GM19025 (cell line): ENCODE data around the gene RHOF.
"Not testable (repeated sequence)": the region's sequence is repeated elsewhere in the genome, so short reads cannot be mapped to it uniquely, and the experiment has no call there.

Experiments
- ATAC-seq: cut with Tn5 transposase; IDR thresholded peaks from one replicate; pipeline ENCODE4 v1.9.1; 2021; ENCODE audit warnings: mild to moderate bottlenecking, low read depth, moderate library complexity; ENCODE audit not compliant: unreplicated experiment

RHOF gene

GRCh38 chr12:121776190-121777098, 17.0 kb downstream of the RHOF start:
- ATAC-seq = no peak

GRCh38 chr12:121775501-121775900, 18.0 kb downstream of the RHOF start:
- ATAC-seq = no peak

GRCh38 chr12:121774968-121775474, 18.5 kb downstream of the RHOF start:
- ATAC-seq = no peak

- ATAC-seq = peak; percentile 78
Measured at GRCh38 chr12:121773011-121773777, 20.3 kb downstream of the RHOF start.

GRCh38 chr12:121770813-121771625, 22.5 kb downstream of the RHOF start:
- ATAC-seq = no peak

GRCh38 chr12:121770388-121770787, 23.1 kb downstream of the RHOF start:
- ATAC-seq = no peak

- ATAC-seq = no peak
Measured at GRCh38 chr12:121769831-121770301, 23.6 kb downstream of the RHOF start.

- ATAC-seq = no peak
Measured at GRCh38 chr12:121769297-121769830, 24.1 kb downstream of the RHOF start.

- no peak for ATAC-seq
Measured at GRCh38 chr12:121767525-121768016, 25.9 kb downstream of the RHOF start.

GRCh38 chr12:121766290-121767039, 27.0 kb downstream of the RHOF start:
- no peak for ATAC-seq

- no peak for ATAC-seq
Measured at GRCh38 chr12:121765573-121765972, 27.9 kb downstream of the RHOF start.

GRCh38 chr12:121764808-121765207, 28.7 kb downstream of the RHOF start:
- no peak for ATAC-seq

GRCh38 chr12:121762269-121762668, 31.2 kb downstream of the RHOF start:
- ATAC-seq = no peak

- not testable (repeated sequence) for ATAC-seq
Measured at GRCh38 chr12:121758536-121758935, 35.0 kb downstream of the RHOF start.

GRCh38 chr12:121755591-121755990, 37.9 kb downstream of the RHOF start:
- no peak for ATAC-seq

- ATAC-seq = no peak
Measured at GRCh38 chr12:121754836-121755235, 38.7 kb downstream of the RHOF start.

GRCh38 chr12:121753844-121754264, 39.6 kb downstream of the RHOF start:
- ATAC-seq = no peak

GRCh38 chr12:121751749-121752351, 41.6 kb downstream of the RHOF start:
- ATAC-seq = no peak

GRCh38 chr12:121751034-121751433, 42.5 kb downstream of the RHOF start:
- ATAC-seq = no peak
